Tibial nerve (tissue), 4 donors: ENCODE measurements around the gene NKD1. TPM values are rescaled to one million over a fixed set of nuclear protein-coding genes. Genes with fewer than 3 reads are reported as not detected.

Source experiments
- DNase-seq, 2 donors: peaks; one replicate each; pipeline ENCODE4 v3.0.0-alpha.2; 2019; ENCODE audit warnings: low spot score in 2 of 2
- H3K27ac ChIP-seq, 4 donors: fragments of 200-600 bp; sonication (generic) in 3 of 4; one replicate each; pipeline ENCODE4 v1.5.1; 2017 to 2019; ENCODE audit warnings: mild to moderate bottlenecking in 1 of 4
- H3K27me3 ChIP-seq, 2 donors: fragments of 200-600 bp; sonication (generic) in 1 of 2; one replicate each; pipeline versions ENCODE4 v1.5.1 to v1.6.0; 2017 to 2019
- H3K36me3 ChIP-seq, 3 donors: fragments of 200-600 bp; sonication (generic); one replicate each; pipeline ENCODE4 v1.5.1; 2018 to 2019
- H3K4me1 ChIP-seq, 4 donors: fragments of 200-600 bp; sonication (generic) in 3 of 4; one replicate each; pipeline ENCODE4 v1.5.1; 2017 to 2019
- H3K4me3 ChIP-seq, 4 donors: fragments of 200-600 bp; sonication (generic) in 3 of 4; one replicate each; pipeline ENCODE4 v1.5.1; 2017 to 2019; ENCODE audit warnings: mild to moderate bottlenecking in 1 of 4, moderate library complexity in 1 of 4
- H3K9me3 ChIP-seq, 4 donors: fragments of 200-600 bp; sonication (generic) in 3 of 4; one replicate each; pipeline ENCODE4 v1.5.1; 2017 to 2019
- EP300 ChIP-seq, 2 donors: sonication (generic); formaldehyde crosslinking; IDR thresholded peaks; one replicate each; pipeline ENCODE4 v1.6.1; 2017; ENCODE audit warnings: antibody characterized with exemption in 2 of 2, mild to moderate bottlenecking in 1 of 2
- POLR2A ChIP-seq, 2 donors: fragments of 450-650 bp; IDR thresholded peaks; one replicate each; pipeline ENCODE4 v1.6.1; 2017; ENCODE audit warnings: antibody characterized with exemption in 2 of 2, mild to moderate bottlenecking in 2 of 2, moderate library complexity in 2 of 2
- WGBS, 2 donors: methylation state at CpG; one replicate each; pipeline ENCODE4 v1.1.5; 2018; 5-methylcytosine and 5-hydroxymethylcytosine counted together
- total RNA-seq, 4 donors: library from RNA; depleted of rRNA; stranded (reverse); fragments of >200 nt; gene quantifications; one replicate each; pipeline ENCODE4 v1.1.0, GENCODE V29; 2016
- TF ChIP-seq, protein P1 (sequence below), 5 experiments: fragments of 200-600 bp in 3 of 5; fragments of 450-650 bp in 2 of 5; sonication (generic) in 3 of 5; IDR thresholded peaks; one replicate each; pipeline ENCODE4 v1.5.1; 2016 to 2019; ENCODE audit warnings: antibody characterized with exemption in 5 of 5, mild to moderate bottlenecking in 3 of 5, moderate library complexity in 2 of 5

The NKD1 gene
- total RNA-seq, 4 donors from 2014 or later, result 20.1 to 92.4 (median 43.1) TPM

DNA sequence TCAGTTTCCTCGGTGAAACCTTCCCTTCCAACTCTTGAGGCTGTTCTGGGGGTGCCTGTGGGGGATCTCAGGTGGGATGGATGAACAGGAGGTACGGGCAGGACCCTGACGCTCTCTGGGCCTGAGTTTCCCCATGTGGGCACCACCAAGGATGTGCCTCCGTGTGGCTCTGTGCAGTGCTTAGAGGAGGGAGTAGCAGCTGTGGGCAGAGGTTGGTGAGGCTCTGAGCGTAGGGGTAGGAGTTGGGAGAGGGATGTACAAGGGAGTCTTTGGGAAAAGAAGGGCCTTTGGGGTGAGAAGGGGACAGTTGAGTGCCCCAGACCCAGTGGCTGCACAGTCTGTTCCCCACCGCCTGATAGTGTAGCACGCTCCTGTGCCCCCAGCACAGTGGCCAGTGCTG is 73.8 kb downstream of the NKD1 start:
- Histone ChIP-seq H3K4me1 (peaks cover 0 to 14% (median 2%) of the 10 kb centered on the region in 4 donors), H3K4me3 (no peak overlapping the region), H3K27ac (no peak overlapping the region), H3K27me3 (no peaks in the 10 kb centered on the region), H3K9me3 (no peaks in the 10 kb centered on the region), H3K36me3 (peaks cover 0 to 7% (median 0%) of the 10 kb centered on the region in 3 donors)
- WGBS, 2 donors, result 94 to 96% methylated on average over 7 of the region's 7 CpGs
- DNase-seq, result no peak
- TF ChIP-seq POLR2A (IDR thresholded peaks at IDR 0.05) (no peak), EP300 (IDR thresholded peaks at IDR 0.05) (no peak)
- TF ChIP-seq, protein P1, sequence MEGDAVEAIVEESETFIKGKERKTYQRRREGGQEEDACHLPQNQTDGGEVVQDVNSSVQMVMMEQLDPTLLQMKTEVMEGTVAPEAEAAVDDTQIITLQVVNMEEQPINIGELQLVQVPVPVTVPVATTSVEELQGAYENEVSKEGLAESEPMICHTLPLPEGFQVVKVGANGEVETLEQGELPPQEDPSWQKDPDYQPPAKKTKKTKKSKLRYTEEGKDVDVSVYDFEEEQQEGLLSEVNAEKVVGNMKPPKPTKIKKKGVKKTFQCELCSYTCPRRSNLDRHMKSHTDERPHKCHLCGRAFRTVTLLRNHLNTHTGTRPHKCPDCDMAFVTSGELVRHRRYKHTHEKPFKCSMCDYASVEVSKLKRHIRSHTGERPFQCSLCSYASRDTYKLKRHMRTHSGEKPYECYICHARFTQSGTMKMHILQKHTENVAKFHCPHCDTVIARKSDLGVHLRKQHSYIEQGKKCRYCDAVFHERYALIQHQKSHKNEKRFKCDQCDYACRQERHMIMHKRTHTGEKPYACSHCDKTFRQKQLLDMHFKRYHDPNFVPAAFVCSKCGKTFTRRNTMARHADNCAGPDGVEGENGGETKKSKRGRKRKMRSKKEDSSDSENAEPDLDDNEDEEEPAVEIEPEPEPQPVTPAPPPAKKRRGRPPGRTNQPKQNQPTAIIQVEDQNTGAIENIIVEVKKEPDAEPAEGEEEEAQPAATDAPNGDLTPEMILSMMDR (IDR thresholded peaks at IDR 0.05), result no peak

DNA sequence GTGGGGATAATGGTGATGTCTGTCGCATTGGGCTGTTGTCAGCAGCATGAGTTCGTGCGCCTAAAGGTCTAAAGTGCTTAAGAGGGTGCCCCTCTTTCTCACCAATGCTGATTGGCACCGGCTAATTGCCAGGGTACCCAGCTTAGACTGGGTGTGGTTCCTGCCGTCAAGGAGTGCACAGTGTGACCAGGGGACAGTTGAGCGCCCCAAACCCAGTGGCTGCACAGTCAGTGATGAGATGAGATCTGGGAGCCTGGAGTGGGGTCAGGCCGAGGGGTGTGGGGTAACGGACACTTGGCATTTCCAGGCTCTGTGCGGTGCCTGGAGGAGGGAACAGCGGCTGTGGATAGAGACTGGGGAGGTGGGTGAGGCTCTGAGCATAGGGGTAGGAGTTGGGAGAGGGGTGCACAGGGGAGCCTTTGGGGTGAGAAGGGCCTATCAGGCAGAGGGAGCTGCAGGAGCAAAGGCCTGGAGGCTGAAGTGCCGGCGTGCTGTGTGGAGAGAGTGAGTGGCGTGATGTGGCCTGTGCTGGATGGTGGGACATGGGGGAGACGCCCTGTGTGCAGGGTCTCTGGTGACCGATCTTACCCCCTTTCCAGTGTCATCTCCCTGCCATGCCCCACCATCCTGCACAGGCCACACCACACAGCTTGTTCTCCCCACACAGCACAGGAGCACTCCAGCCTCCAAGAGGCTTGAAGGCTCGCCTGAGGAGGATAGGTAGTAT is 74.6 kb downstream of the NKD1 start:
- Histone ChIP-seq H3K27me3 (no peaks in the 10 kb centered on the region), H3K4me3 (no peak overlapping the region), H3K4me1 (peaks cover 0 to 20% (median 7%) of the 10 kb centered on the region in 4 donors), H3K9me3 (no peaks in the 10 kb centered on the region), H3K36me3 (peaks cover 0 to 7% (median 0%) of the 10 kb centered on the region in 3 donors), H3K27ac (no peak overlapping the region)
- WGBS, 2 donors, result 92 to 94% methylated on average over 11 to 16 of the region's 16 CpGs
- TF ChIP-seq POLR2A (IDR thresholded peaks at IDR 0.05) (no peak), EP300 (IDR thresholded peaks at IDR 0.05) (no peak)
- TF ChIP-seq, protein P1 (IDR thresholded peaks at IDR 0.05), result no peak
- no peak for DNase-seq

DNA sequence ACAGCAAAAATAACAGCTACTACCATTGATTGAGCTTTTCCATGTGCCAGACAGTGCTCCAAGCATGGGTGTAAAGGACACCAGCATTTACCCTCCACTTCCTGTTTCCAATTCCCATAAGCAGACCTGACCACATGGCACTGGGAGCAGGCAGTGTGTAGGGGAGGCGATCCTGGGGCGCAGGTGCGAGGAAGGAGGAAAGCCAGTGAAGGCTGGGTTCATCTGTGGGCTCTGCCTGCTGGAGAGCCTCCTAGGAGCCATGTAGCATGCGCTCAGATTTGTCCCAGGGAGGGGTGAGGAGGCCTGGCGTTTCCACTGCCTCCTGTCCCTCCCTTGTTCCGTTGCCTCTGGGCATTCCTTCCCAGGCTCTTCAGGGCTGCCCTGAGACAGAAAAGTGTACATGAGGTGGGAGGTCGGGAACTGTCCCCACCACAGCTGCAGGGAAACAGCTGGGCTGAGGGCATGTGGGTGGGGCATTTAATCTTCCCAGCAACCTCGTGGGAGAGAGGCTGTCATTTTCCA is 76.3 kb downstream of the NKD1 start:
- Histone ChIP-seq H3K27ac (no peak overlapping the region), H3K27me3 (no peaks in the 10 kb centered on the region), H3K4me1 (peaks cover 0 to 20% (median 7%) of the 10 kb centered on the region in 4 donors), H3K9me3 (no peaks in the 10 kb centered on the region), H3K36me3 (peaks cover 0 to 7% (median 0%) of the 10 kb centered on the region in 3 donors), H3K4me3 (no peak overlapping the region)
- TF ChIP-seq EP300 (IDR thresholded peaks at IDR 0.05), result no peak
- TF ChIP-seq, protein P1 (IDR thresholded peaks at IDR 0.05), result no peak
- TF ChIP-seq POLR2A (IDR thresholded peaks at IDR 0.05), result no peak
- WGBS, 2 donors, result 65 to 69% methylated on average over 8 of the region's 8 CpGs
- DNase-seq, result no peak

DNA sequence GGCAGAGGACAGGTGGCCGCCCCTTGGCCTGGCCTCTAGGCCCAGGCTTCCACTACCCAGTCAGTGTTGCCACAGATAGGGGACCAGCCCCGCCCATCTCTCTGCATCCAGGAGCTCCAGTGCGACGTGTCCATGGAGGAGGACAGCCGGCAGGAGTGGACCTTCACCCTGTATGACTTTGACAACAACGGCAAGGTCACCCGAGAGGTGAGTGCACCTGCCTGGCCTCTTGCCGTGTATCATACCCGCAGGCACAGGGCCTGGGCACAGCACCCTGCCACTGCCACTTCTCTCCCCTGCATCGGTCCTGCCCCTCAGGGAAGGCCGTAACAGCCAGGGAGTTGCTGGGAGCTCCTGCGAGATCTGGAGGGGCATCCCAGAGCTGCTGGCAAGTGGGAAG is 77.2 kb downstream of the NKD1 start:
- H3K27me3 ChIP-seq, result no peaks in the 10 kb centered on the region
- peaks cover 0 to 20% (median 7%) of the 10 kb centered on the region in 4 donors for H3K4me1 ChIP-seq
- H3K4me3 ChIP-seq, result no peak overlapping the region
- peaks cover 0 to 13% (median 0%) of the 10 kb centered on the region in 3 donors for H3K36me3 ChIP-seq
- no peak for DNase-seq
- H3K27ac ChIP-seq, result no peak overlapping the region
- 93 to 94% methylated on average over 5 to 8 of the region's 12 CpGs for WGBS, 2 donors
- no peak for TF ChIP-seq POLR2A (IDR thresholded peaks at IDR 0.05)
- TF ChIP-seq, protein P1 (IDR thresholded peaks at IDR 0.05), result no peak
- TF ChIP-seq EP300 (IDR thresholded peaks at IDR 0.05), result no peak
- no peaks in the 10 kb centered on the region for H3K9me3 ChIP-seq

DNA sequence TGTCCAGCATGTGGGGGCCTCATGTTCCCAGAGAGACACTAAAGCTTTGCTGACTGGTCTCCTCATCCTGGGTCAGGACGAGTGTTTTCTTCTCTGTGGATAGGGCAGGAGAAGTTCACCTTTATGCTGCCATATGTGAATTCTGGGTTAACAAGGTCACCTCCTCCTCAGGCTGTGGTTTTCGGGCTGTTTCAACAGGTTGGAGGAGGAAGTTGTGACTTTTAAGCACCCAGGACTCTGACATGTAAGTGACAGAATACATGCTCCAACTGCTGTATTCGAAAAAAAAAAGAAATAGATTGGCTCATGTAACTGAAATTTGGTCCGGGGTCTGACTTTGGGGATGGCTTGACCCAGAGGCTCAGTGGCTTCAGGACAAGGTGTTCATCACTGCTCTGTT is 78.7 kb downstream of the NKD1 start:
- no peak for TF ChIP-seq POLR2A (IDR thresholded peaks at IDR 0.05)
- TF ChIP-seq EP300 (IDR thresholded peaks at IDR 0.05), result no peak
- TF ChIP-seq, protein P1 (IDR thresholded peaks at IDR 0.05), result no peak
- no peak for DNase-seq
- no peak overlapping the region for H3K4me3 ChIP-seq
- H3K27me3 ChIP-seq, result no peaks in the 10 kb centered on the region
- H3K4me1 ChIP-seq, result peaks cover 0 to 20% (median 7%) of the 10 kb centered on the region in 4 donors
- H3K27ac ChIP-seq, result peak overlapping the region in 1 of 4 donors; percentile 5
- no peaks in the 10 kb centered on the region for H3K9me3 ChIP-seq
- peaks cover 0 to 28% (median 0%) of the 10 kb centered on the region in 3 donors for H3K36me3 ChIP-seq
- WGBS, 2 donors, result 65 to 70% methylated on average over 4 of the region's 4 CpGs
